ENCODE data around the gene PLAC8.
"Not testable (repeated sequence)": the region's sequence is repeated elsewhere in the genome, so short reads cannot be mapped to it uniquely, and the experiment has no call there.

Gene PLAC8

DNA sequence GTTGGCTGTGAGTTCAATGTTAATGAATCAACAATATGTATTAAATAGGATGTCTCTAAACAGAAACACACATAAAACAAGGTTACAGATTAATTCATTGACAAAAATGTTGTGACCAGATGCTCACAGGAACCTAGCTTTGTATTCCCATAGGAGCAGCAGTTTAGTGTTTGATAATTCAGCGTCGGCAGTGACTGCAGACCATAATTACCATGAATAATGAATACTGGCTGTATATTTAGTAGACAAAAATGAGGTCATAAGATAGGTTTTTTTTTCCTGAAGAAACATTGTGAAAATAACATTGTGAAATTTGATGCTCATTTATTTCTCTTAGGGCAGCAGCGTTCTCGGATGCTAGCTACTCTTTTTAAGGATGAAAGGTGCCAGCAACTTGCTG, 51.8 kb downstream of the PLAC8 start:
- no peak for DNase-seq

DNA sequence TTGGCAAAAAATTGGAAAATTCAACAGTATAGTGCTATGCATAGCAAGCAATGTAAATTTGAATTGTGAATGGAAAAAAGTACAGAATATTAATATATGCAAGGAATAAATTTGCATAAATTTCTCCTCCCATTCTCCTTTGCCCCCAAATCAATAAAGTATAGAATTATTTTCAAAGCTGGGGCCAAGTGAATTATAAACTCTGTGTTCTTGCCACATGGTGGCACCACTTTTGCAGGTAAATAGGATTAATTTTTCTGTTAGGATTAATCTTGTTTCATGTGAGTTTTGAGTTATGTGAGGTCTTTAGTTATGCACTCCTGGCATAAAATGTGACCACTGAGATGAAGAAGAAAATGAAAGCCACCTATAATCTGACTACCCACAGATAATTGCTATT, 59.6 kb downstream of the PLAC8 start:
- no peak for DNase-seq

DNA sequence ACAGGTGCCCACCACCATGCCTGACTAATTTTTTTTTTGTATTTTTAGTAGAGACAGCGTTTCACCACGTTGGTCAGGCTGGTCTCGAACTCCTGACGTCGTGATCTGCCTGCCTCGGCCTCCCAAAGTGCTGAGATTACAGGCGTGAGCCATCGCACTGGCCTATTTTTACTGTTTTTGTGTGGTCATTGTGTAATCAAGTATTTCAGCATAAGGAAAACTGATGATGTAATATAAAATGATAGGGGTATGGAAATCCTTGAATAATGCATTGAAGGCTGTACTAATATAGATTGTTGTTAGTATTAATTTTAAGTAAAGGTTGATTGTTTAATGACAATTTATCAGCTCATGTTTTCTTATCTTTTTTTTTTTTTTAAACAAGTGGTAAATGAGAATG, 65.7 kb downstream of the PLAC8 start:
- not testable (repeated sequence) for DNase-seq

DNA sequence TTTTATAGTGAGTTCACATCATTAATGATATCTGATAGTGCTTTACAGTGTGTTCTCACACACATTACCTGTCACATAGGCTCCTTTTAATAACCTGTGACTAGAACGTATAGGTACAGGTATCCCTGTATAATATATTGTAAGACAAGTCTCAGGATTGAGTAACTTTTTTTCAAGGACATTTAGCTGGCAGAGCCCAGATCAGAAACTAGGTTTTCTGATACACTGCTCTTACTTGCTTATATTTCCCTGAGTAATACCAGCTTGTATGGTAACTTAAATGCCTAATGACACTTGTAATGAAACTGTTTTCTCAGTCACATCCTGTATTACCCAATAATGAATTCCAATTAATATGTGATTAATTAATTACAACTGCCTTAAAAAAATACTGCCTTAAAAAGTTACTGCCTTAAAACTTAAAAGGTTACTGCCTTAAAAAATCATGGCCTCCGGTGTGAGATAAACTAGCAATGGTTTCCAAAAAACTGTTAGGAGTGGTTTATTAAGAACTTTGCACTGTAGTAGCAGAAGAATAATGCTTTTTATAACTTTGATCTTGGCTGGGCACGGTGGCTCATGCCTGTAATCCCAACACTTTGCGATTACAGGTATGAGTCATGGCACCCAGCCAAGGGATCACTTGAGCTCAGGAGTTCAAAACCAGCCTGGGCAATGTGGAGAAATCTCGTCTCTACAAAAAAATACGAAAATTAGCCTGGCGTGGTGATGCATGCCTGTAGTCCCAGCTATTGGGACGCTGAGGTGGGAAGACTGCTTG, 67.6 kb downstream of the PLAC8 start:
- DNase-seq = no peak

DNA sequence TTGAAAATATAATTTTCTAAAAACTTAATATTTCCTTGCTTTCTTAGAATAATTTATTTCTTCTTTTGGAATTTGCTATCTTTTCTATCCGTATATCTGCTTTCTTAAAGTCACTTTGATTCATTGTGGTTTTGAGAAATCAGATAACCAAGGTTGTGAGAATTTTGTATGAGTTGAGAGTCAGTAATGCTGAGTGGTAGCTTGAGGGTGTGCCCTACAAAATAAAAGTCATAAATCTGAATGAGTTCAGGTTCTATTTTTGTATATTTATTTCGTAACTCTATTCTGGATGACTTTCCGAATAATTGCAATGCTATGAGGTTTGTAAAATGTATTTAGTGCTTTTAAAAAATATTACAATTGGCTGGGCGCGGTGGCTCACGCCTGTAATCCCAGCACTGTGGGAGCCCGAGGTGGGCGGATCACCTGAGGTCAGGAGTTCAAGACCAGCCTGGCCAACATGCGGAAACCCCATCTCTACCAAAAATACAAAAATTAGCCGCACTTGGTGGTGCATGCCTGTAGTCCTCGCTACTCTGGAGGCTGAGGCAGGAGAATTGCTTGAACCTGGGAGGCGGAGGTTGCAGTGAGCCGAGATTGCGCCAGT, 70.6 kb downstream of the PLAC8 start:
- DNase-seq = no peak

DNA sequence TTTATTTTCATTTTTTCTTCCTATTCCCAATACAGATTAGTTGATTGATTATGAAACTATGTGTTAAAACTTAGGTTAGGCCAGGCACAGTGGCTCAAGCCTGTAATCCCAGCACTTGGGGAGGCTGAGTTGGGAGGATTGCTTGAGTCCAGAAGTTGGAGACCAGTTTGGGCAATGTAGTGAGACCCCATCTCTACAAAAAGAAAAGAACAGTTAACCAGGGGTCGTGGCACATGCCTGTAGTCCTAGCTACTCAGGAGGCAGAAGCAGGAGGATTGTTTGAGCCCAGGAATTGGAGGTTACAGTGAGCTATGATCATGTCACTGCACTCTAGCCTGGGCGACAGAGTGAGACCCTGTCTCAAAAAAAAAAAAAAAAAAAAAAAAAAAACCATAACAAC, 71.4 kb downstream of the PLAC8 start:
- DNase-seq = not testable (repeated sequence)

DNA sequence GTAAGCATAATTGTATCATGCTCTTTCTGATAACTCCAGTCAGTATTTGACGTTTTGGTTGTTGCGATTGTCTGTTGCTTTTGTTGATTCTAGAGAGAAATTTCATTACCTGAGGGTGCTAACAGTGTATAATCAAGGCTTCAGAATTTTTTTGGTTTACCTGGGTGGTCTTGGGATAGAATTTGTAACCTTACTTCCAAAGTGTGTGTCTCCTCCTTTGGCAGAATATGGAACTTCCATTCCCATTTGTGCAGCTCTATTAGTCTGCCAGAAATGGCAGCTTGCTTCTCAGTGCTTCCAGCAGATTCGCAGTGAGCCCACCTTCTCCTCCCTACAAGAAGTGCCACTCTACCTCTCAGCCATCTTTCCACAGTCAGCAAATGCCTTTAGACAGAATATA, 74.3 kb downstream of the PLAC8 start:
- no peak for DNase-seq

All from DMS79 (cell line).